Measurements from ENCODE around the gene COL19A1.

COL19A1 gene

GRCh38 chr6:69843189-69843588, 23.2 kb upstream of the COL19A1 start:
- no peak for DNase-seq (ENCODE audit: low read depth, low spot score)
- no peak overlapping the region for H3K4me3 ChIP-seq (ENCODE audit: low read depth, low read length)
- no peak for TF ChIP-seq CTCF (IDR thresholded peaks at IDR 0.05; ENCODE audit: low read depth, low read length)
- in situ Hi-C loops (cut with HindIII; ENCODE audit: low sequenced_read_pairs), result no loop called here

DNA sequence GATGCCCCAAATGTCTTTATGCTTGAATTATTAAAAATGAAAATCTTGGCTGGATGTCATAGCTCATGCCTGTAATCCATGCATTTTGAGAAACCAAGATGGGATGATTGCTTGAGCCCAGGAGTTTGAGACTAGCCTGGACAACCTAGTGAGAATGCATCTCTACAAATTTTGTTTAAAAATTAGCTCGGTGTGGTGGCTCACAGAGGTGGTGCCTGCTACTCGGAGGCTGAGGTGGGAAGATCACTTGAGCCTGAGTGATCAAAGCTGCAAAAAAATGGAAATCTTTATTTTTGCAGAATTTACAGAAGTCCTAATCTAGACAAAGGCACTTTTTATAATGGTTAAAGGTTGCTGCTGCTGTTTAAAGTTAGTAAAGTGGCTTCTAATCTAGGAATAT, 20.0 kb upstream of the COL19A1 start:
- DNase-seq (ENCODE audit: low read depth, low spot score), result no peak
- no peak overlapping the region for H3K4me3 ChIP-seq (ENCODE audit: low read depth, low read length)
- in situ Hi-C loops (cut with HindIII; ENCODE audit: low sequenced_read_pairs), result no loop called here
- no peak for TF ChIP-seq CTCF (IDR thresholded peaks at IDR 0.05; ENCODE audit: low read depth, low read length)

DNA sequence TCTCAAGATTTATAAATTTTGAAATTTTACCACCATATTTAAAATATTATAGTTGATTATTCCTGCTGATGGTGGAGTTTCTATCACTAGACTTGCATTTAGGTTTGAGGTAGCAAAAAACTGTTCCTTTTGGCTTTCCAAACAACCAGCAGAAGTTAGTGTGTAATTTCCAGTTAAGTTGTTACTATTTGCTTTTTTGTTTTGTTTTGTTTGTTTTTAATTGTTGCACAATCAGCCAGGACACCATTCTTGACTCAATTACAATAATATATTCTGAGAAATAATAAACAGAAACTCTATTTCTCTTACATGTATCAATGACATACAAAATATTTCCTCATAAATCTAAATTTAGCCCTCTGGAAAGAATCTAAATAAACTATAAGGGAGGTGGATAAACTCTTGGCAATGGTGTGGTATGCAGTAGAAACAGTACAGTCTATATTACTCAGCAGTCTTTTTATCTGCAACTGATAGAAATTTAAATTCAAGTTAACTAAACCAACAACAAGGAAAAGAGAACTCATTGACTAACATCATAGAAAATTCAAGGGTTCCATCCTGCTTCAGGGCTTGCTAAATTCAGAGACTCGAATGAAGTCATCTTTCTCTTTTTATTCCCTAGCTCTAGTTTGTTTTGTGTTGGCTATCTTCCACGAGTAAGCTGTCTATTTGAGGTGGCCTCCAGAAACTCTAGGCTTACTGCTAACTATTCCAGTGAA, 19.4 kb upstream of the COL19A1 start:
- no peak for TF ChIP-seq CTCF (IDR thresholded peaks at IDR 0.05; ENCODE audit: low read depth, low read length)
- no peak for DNase-seq (ENCODE audit: low read depth, low spot score)
- in situ Hi-C loops (cut with HindIII; ENCODE audit: low sequenced_read_pairs), result no loop called here
- H3K4me3 ChIP-seq (ENCODE audit: low read depth, low read length), result no peak overlapping the region

DNA sequence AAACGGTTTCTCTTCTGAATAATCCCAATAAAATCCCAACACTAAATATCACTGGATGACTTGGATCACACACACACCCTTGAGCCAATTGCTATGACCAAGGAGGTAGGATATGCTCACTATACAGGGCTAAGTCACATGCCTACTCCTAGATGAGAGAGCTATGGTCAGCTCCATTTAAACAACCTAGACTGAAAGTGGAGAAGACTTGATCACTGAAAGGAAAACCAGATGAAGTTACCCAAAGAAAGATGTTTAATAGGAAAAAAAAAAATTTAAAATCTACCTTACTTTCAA, 18.9 kb upstream of the COL19A1 start:
- no peak overlapping the region for H3K4me3 ChIP-seq (ENCODE audit: low read depth, low read length)
- no peak for DNase-seq (ENCODE audit: low read depth, low spot score)
- TF ChIP-seq CTCF (IDR thresholded peaks at IDR 0.05; ENCODE audit: low read depth, low read length), result no peak
- in situ Hi-C loops (cut with HindIII; ENCODE audit: low sequenced_read_pairs), result no loop called here

GRCh38 chr6:69848552-69848951, 17.8 kb upstream of the COL19A1 start:
- in situ Hi-C loops (cut with HindIII; ENCODE audit: low sequenced_read_pairs), result no loop called here
- no peak for DNase-seq (ENCODE audit: low read depth, low spot score)
- no peak for TF ChIP-seq CTCF (IDR thresholded peaks at IDR 0.05; ENCODE audit: low read depth, low read length)
- H3K4me3 ChIP-seq (ENCODE audit: low read depth, low read length), result no peak overlapping the region

GRCh38 chr6:69852706-69853105, 13.7 kb upstream of the COL19A1 start:
- DNase-seq (ENCODE audit: low read depth, low spot score), result no peak
- in situ Hi-C loops (cut with HindIII; ENCODE audit: low sequenced_read_pairs), result no loop called here
- no peak overlapping the region for H3K4me3 ChIP-seq (ENCODE audit: low read depth, low read length)
- TF ChIP-seq CTCF (IDR thresholded peaks at IDR 0.05; ENCODE audit: low read depth, low read length), result no peak

GRCh38 chr6:69861986-69862385, 4.4 kb upstream of the COL19A1 start:
- no peak overlapping the region for H3K4me3 ChIP-seq (ENCODE audit: low read depth, low read length)
- TF ChIP-seq CTCF (IDR thresholded peaks at IDR 0.05; ENCODE audit: low read depth, low read length), result no peak
- in situ Hi-C loops (cut with HindIII; ENCODE audit: low sequenced_read_pairs), result no loop called here
- no peak for DNase-seq (ENCODE audit: low read depth, low spot score)
